Adrenal gland (tissue), 12 donors: ENCODE measurements around the gene CTDSPL. TPM values are rescaled to one million over a fixed set of nuclear protein-coding genes. Genes with fewer than 3 reads are reported as not detected.

Experiments
- DNase-seq, 7 donors: peaks; one replicate each; pipeline ENCODE4 v3.0.0-alpha.2; 2019 to 2020
- H3K27ac ChIP-seq, 5 donors: fragments of 200-600 bp; sonication (generic) in 4 of 5; 1 replicate in 3 of 5; 2 replicates in 2 of 5; pipeline versions ENCODE4 v1.5.1 to v1.8.0; 2016 to 2020; ENCODE audit warnings: mild to moderate bottlenecking in 1 of 5
- H3K27me3 ChIP-seq: fragments of 200-600 bp; 2 replicates; pipeline ENCODE4 v1.8.0; 2021
- H3K36me3 ChIP-seq, 2 donors: fragments of 200-600 bp; replicated peaks in 1 of 2; 1 replicate in 1 of 2; 2 replicates in 1 of 2; pipeline versions ENCODE4 v1.5.1 to v1.8.0; 2018 to 2022
- H3K4me1 ChIP-seq, 2 donors: fragments of 200-600 bp; replicated peaks in 1 of 2; 1 replicate in 1 of 2; 2 replicates in 1 of 2; pipeline versions ENCODE4 v1.5.1 to v1.8.0; 2018 to 2021
- H3K4me3 ChIP-seq, 4 donors: fragments of 200-600 bp; sonication (generic) in 3 of 4; one replicate each; pipeline ENCODE4 v1.5.1; 2016 to 2018
- H3K9me3 ChIP-seq, 3 donors: fragments of 200-600 bp; sonication (generic) in 1 of 3; replicated peaks in 1 of 3; 1 replicate in 2 of 3; 2 replicates in 1 of 3; pipeline versions ENCODE4 v1.5.1 to v1.8.0; 2016 to 2021
- CTCF ChIP-seq, 6 experiments: fragments of 450-650 bp in 4 of 6; fragments of 200-600 bp in 2 of 6; sonication (generic) in 1 of 6; IDR thresholded peaks; 1 replicate in 5 of 6; 2 replicates in 1 of 6; pipeline versions ENCODE4 v1.5.1 to v1.8.0; 2016 to 2021; ENCODE audit warnings: antibody characterized with exemption in 6 of 6, mild to moderate bottlenecking in 2 of 6, moderate library complexity in 1 of 6
- POLR2A ChIP-seq, 2 donors: fragments of 450-650 bp; IDR thresholded peaks; one replicate each; pipeline ENCODE4 v1.6.1; 2017; ENCODE audit warnings: antibody characterized with exemption in 2 of 2, mild to moderate bottlenecking in 2 of 2, moderate library complexity in 1 of 2
- WGBS, 4 donors: extraction: QIAGEN DNeasy Blood & Tissue Kit in 2 of 4; methylation state at CpG; one replicate each; pipeline versions ENCODE4 v1.1.5 to v1.1.7; 2013 to 2017; 5-methylcytosine and 5-hydroxymethylcytosine counted together
- intact Hi-C, 2 donors: fragments of 100-400 bp; cut with DNase I; formaldehyde crosslinking; loops; one replicate each; pipeline versions ENCODE4 v1.14.1 to v1.15.0; 2022 to 2023
- polyA plus RNA-seq, 3 donors: library from polyadenylated mRNA; stranded (reverse); fragments of 200-250 nt in 2 of 3; fragments of 350-450 nt in 1 of 3; fragmentation: Illumina TruSeq in 1 of 3; extraction: RNeasy Lipid Tissue Mini Kit (QIAGEN cat#74804) in 1 of 3; gene quantifications; one replicate each; pipeline ENCODE4 v1.2.3, GENCODE V29; 2013 to 2014
- total RNA-seq, 9 donors: library from RNA; depleted of rRNA in 4 of 9; stranded (reverse); fragments of >200 nt in 4 of 9; fragments of 120-200 nt in 1 of 9; fragmentation: NEBNext Ultra II Directional in 1 of 9; extraction: Animal tissue kit (Norgen Biotek cat#: 25700) in 1 of 9; gene quantifications; one replicate each; pipeline versions ENCODE4 v1.1.0 to v1.2.4, GENCODE V29; 2013 to 2023
- donor health status: healthy with polysubstance abuse.
- donor health status: Bipolar disorder and iron deficiency.
- donor health status: DM: yes; HTN: yes; CAD: no.
- donor health status: DM: no; HTN: no; CAD: no.
- donor health status: DM: no; HTN: no; CAD: no.
- donor health status: DM: yes; HTN: yes; CAD: no.

Gene CTDSPL
- total and polyA plus RNA-seq, 12 donors: 6.4 to 27.7 (median 16.0) TPM

- peaks cover 0 to 39% of the 10 kb centered on the region in 2 donors for H3K36me3 ChIP-seq
These were observed 144.8 kb downstream of the CTDSPL start for GRCh38 chr3:38006445-38006995.

GRCh38 chr3:38007754-38008090, 146.0 kb downstream of the CTDSPL start:
- Histone ChIP-seq H3K4me3 (no peak overlapping the region), H3K4me1 (no peaks in the 10 kb centered on the region), H3K27me3 (no peaks in the 10 kb centered on the region), H3K27ac (no peak overlapping the region), H3K9me3 (no peaks in the 10 kb centered on the region), H3K36me3 (peaks cover 0 to 34% of the 10 kb centered on the region in 2 donors)
- intact Hi-C loops: loop anchor here (5.0 to 10.0 kb wide), 2 partner anchors 107 to 115 kb away; no protein-coding TSS in a partner anchor
- DNase-seq: no peak
- TF ChIP-seq CTCF (IDR thresholded peaks at IDR 0.05): no peak
- TF ChIP-seq POLR2A (IDR thresholded peaks at IDR 0.05): no peak
- WGBS, 4 donors: 94 to 100% (median 96%) methylated on average over 7 of the region's 7 CpGs

More at GRCh38 chr3:38006445-38006995, 144.8 kb downstream of the CTDSPL start:
- no peak for DNase-seq
- no peaks in the 10 kb centered on the region for H3K9me3 ChIP-seq
- H3K4me3 ChIP-seq: no peak overlapping the region
- 88 to 99% (median 94%) methylated on average over 4 to 16 of the region's 16 CpGs for WGBS, 4 donors
- no peaks in the 10 kb centered on the region for H3K27me3 ChIP-seq
- no peaks in the 10 kb centered on the region for H3K4me1 ChIP-seq
- TF ChIP-seq POLR2A (IDR thresholded peaks at IDR 0.05): no peak
- TF ChIP-seq CTCF (IDR thresholded peaks at IDR 0.05): no peak
- H3K27ac ChIP-seq: no peak overlapping the region
- intact Hi-C loops: loop anchor here (5.0 to 10.0 kb wide), 2 partner anchors 108 to 116 kb away; no protein-coding TSS in a partner anchor

GRCh38 chr3:38008191-38008701, 146.6 kb downstream of the CTDSPL start:
- intact Hi-C loops: loop anchor here (5.0 to 10.0 kb wide), 2 partner anchors 107 to 114 kb away; no protein-coding TSS in a partner anchor
- no peaks in the 10 kb centered on the region for H3K4me1 ChIP-seq
- no peaks in the 10 kb centered on the region for H3K9me3 ChIP-seq
- no peak overlapping the region for H3K27ac ChIP-seq
- no peaks in the 10 kb centered on the region for H3K27me3 ChIP-seq
- peaks cover 0 to 34% of the 10 kb centered on the region in 2 donors for H3K36me3 ChIP-seq
- DNase-seq: no peak
- TF ChIP-seq POLR2A (IDR thresholded peaks at IDR 0.05): no peak
- TF ChIP-seq CTCF (IDR thresholded peaks at IDR 0.05): no peak
- no peak overlapping the region for H3K4me3 ChIP-seq
- 93 to 96% (median 94%) methylated on average over 16 to 19 of the region's 19 CpGs for WGBS, 4 donors

DNA sequence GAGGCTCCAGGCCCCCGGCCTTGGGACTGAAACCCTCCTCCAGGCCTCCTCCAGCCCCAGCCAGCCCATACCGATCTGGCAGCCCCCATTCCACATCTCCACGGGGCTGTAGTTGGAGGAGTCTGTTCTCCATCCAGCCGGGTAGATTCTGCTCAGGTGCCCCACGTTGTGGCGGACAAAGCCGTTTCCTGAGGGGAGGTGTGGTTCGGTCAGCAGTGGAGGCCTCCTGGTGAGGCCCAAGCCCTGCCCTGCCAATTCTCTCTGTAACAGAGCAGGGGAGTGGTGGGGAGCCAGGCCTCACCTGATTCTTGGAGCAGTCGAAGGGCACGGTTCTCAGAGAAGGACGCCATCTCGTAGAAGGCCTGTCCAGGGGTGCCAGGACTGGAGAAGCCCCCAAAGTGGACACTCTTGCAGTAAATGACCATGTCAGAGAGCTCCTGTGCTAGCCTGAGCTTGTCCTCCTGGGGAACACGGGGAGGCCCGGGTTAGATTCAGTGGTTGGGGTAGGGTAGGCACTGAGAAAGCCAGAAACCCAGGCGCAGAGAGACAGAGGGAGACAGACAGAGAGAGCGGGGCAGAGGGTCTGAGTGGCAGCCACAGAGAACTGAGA, 147.4 kb downstream of the CTDSPL start:
- Histone ChIP-seq H3K36me3 (peaks cover 0 to 34% of the 10 kb centered on the region in 2 donors), H3K9me3 (no peaks in the 10 kb centered on the region), H3K27me3 (no peaks in the 10 kb centered on the region), H3K27ac (no peak overlapping the region), H3K4me1 (no peaks in the 10 kb centered on the region), H3K4me3 (no peak overlapping the region)
- TF ChIP-seq CTCF (IDR thresholded peaks at IDR 0.05) (no peak), POLR2A (IDR thresholded peaks at IDR 0.05) (no peak)
- no peak for DNase-seq
- WGBS, 4 donors: 86 to 97% (median 89%) methylated on average over 12 to 16 of the region's 16 CpGs
- intact Hi-C loops: loop anchor here (5.0 to 10.0 kb wide), 2 partner anchors 106 to 113 kb away; no protein-coding TSS in a partner anchor
